ENCODE measurements around the gene LRRC14B.

Gene LRRC14B

DNA sequence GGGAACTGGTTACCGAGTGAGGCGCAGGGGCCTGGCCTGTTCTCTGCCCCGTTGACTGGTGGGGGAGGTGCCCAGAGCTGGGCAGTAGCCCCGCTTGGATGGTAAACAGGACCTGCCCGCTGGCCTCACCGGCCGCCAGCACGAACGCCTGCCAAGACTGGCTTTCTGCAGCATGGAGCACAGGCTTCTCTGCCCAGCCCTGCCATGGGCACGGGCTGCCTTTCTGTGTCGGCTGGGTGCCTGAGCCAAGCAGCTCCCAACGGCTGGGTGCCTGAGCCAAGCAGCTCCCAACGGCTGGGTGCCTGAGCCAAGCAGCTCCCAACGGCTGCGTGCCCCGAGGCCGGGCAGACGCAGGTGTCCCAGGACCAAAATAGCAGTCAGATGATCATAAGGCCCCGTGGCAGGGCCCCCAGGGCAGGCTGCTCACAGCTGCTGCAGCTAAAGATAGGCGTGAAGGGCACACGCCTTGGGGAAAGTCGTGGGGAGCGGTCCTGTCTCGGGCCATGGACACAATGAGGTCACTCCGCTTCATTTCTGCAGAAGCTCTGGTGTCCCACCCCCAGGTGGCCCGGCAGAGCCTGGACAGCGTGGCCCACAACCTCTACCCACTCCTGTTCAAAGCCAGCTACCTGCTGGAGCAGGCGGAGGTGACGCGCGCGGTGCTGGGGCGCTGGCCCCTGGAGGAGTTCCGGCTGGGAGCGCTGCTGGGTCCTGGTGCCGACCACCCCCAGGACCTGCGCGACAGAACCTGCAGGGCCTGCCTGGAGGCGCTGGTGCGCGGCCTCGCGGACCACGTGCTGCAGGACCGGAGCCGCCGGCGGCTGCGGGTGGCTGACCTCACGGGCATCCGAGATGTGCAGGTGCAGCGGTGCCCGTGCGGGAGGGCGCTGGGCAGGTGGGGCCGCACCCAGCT lies at the start of gene LRRC14B:
Gene LRRC14B (plus strand): TSS at position 460 of the 913 bp plus-strand sequence. CDS start 44 bp downstream, at position 504.
- H3K4me3 ChIP-seq (ENCODE audit: low read depth, low read length), result no peak within 1 kb of the TSS
- no peak for DNase-seq (ENCODE audit: low read depth, low spot score)
- TF ChIP-seq, protein P1, sequence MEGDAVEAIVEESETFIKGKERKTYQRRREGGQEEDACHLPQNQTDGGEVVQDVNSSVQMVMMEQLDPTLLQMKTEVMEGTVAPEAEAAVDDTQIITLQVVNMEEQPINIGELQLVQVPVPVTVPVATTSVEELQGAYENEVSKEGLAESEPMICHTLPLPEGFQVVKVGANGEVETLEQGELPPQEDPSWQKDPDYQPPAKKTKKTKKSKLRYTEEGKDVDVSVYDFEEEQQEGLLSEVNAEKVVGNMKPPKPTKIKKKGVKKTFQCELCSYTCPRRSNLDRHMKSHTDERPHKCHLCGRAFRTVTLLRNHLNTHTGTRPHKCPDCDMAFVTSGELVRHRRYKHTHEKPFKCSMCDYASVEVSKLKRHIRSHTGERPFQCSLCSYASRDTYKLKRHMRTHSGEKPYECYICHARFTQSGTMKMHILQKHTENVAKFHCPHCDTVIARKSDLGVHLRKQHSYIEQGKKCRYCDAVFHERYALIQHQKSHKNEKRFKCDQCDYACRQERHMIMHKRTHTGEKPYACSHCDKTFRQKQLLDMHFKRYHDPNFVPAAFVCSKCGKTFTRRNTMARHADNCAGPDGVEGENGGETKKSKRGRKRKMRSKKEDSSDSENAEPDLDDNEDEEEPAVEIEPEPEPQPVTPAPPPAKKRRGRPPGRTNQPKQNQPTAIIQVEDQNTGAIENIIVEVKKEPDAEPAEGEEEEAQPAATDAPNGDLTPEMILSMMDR (IDR thresholded peaks at IDR 0.05; ENCODE audit: insufficient read depth, low read length, missing control alignments), result no peak
- ChIA-PET POLR2A (no interaction called here), CTCF (interaction anchor here (0.8 to 2.0 kb wide), 5 partner anchors 9 to 240 kb away, joined by 3 to 6 read pairs (median 3); no protein-coding TSS in a partner anchor)

DNA sequence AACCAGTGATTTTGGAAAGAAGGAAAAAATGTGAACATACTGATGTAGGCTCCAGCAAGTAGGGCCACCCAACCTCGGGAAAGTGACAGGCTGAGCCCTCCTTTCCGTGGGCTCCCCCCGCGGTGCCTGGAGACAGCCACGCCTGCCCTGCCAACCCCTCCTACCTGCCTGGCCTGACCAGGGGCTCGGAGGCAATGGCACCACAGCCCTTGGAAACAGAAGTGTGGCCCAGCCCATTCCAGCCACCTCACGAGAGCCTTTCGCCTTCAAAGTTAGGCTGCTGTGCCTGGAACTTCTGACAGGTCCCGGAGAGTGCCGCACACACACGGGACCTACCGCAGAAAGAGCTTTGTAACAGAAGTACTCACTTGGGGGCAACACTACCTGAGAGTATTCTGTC lies 49.5 kb upstream of the LRRC14B start:
- TF ChIP-seq, protein P1 (IDR thresholded peaks at IDR 0.05; ENCODE audit: insufficient read depth, low read length, missing control alignments), result no peak
- ChIA-PET POLR2A (no interaction called here), CTCF (no interaction called here)
- DNase-seq (ENCODE audit: low read depth, low spot score), result no peak
- no peak overlapping the region for H3K4me3 ChIP-seq (ENCODE audit: low read depth, low read length)

DNA sequence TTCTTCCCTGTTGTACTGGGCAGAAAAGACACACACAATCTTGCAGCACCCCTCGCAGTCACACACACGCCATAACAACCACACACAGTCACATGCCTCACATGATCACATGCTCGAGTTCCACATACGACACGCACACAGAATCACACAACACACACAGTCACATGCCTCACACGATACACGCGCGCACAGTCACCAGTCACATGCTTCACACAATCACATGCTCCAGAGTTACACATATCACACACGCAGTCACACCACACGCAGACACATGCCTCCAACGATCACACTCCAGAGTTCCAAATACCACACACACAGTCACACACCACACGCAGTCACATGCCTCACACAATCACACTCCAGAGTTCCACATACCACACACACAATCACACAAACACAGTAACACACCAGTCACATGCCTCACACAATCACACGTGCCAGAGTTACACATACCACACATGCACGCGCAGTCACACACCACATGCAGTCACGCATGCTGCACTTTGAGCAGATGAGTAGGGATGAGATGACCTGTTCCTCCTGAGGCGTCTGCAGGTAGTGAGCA lies 49.0 kb upstream of the LRRC14B start:
- TF ChIP-seq, protein P1 (IDR thresholded peaks at IDR 0.05; ENCODE audit: insufficient read depth, low read length, missing control alignments), result no peak
- CTCF ChIA-PET, result no interaction called here
- DNase-seq (ENCODE audit: low read depth, low spot score), result no peak
- no peak overlapping the region for H3K4me3 ChIP-seq (ENCODE audit: low read depth, low read length)
- POLR2A ChIA-PET, result no interaction called here

DNA sequence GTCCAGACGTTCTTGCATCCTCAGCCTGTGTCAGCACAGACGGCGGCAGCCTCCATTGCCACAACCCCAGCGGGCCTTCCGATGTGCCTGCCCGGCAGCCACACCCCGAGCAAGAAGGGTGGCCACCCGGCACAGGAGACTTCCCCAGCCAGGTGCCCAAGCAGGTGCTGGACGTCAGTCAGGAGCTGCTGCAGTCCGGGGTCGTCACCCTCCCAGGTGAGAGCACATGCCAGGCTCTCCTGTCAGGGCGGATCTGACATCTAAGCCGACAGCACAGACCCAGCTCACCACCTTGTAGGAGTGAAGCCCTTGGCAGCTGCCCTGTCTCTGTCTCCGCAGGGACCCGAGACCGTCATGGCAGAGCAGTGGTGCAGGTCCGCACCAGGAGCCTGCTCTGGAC lies 48.3 kb upstream of the LRRC14B start:
- CTCF ChIA-PET, result no interaction called here
- TF ChIP-seq, protein P1 (IDR thresholded peaks at IDR 0.05; ENCODE audit: insufficient read depth, low read length, missing control alignments), result no peak
- no peak overlapping the region for H3K4me3 ChIP-seq (ENCODE audit: low read depth, low read length)
- DNase-seq (ENCODE audit: low read depth, low spot score), result no peak
- POLR2A ChIA-PET, result no interaction called here

DNA sequence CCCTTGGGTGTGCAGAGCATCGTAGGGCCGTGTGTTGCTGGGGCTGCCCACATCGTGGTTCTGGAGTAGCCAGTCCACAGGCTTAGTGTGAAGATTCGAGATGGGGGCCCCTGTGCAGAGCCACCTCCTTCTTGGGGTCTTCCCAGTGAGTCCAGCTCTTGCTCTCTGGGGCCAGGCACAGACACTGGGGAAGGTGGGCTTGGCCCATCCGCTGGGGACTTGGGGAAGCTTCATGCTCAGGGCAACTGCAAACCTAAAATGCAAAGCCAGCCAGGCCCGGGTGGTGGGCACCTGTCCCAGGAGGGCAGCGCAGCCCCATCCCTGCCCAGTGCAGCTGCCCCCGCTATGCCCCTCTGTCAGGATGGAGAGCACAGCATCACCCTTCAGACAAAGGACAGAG lies 46.4 kb upstream of the LRRC14B start:
- DNase-seq (ENCODE audit: low read depth, low spot score), result no peak
- ChIA-PET CTCF (no interaction called here), POLR2A (no interaction called here)
- H3K4me3 ChIP-seq (ENCODE audit: low read depth, low read length), result no peak overlapping the region
- TF ChIP-seq, protein P1 (IDR thresholded peaks at IDR 0.05; ENCODE audit: insufficient read depth, low read length, missing control alignments), result no peak

DNA sequence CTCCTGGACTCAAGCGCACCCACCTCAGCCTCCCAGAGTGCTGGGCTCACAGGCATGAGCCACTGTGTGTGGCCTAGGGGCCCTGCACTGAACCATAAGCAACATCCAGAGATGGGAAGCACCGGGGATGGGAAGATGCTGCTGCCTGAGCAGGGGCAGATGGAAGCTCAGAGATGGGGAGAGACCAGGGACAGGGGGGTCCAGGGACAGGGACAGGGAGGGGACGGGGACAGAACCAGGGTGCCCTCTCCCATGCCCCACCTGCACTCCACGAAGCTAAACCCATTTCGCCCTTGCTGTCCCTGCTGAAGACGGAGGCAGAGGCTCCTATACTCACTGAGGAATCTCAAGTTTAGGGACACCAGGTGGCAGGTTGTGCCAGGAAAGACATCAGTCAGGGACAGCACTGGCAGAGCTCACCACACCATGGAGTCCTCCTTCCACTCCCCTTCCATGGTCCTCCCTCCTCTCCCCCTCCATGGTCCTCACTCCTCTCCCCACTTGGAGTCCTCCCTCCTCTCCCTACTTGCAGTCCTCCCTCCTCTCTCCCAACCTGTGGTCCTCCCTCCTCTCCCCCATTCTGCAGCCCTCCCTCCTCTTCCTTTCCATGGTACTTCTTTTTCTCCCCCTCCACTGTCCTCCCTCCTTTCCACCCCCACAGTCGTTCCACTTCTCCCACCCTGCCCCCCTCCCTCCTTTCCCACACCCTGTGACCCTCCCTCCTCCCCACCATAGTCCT lies 45.5 kb upstream of the LRRC14B start:
- TF ChIP-seq, protein P1 (IDR thresholded peaks at IDR 0.05; ENCODE audit: insufficient read depth, low read length, missing control alignments), result no peak
- CTCF ChIA-PET, result no interaction called here
- DNase-seq (ENCODE audit: low read depth, low spot score), result no peak
- POLR2A ChIA-PET, result no interaction called here
- no peak overlapping the region for H3K4me3 ChIP-seq (ENCODE audit: low read depth, low read length)

Measured in AG04449 (cell line).